ENCODE measurements around the gene SLC12A5. TPM values are rescaled to one million over a fixed set of nuclear protein-coding genes. Genes with fewer than 3 reads are reported as not detected.

Gene SLC12A5
- total and polyA plus RNA-seq, 7 donors = 0.29 TPM; not detected in 6

DNA sequence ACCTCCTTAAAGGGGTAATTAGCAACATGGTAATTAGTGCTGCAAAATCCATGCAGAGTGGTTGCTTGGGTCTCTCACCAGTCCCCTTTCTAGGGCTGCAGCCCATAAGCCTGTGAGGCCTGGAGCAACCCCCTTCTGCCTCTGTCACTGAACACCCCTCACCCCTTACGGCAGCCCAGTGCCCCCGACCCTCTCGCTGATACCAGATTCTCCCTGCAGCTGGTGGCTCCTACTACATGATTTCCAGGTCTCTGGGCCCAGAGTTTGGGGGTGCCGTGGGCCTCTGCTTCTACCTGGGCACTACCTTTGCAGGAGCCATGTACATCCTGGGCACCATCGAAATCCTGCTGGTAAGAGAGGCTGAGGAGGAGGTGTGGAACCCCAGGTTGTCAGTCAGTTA, 8.0 kb downstream of the SLC12A5 start:
- intact Hi-C loops (cut with DNase I) = no loop called here
- TF ChIP-seq, protein P1, sequence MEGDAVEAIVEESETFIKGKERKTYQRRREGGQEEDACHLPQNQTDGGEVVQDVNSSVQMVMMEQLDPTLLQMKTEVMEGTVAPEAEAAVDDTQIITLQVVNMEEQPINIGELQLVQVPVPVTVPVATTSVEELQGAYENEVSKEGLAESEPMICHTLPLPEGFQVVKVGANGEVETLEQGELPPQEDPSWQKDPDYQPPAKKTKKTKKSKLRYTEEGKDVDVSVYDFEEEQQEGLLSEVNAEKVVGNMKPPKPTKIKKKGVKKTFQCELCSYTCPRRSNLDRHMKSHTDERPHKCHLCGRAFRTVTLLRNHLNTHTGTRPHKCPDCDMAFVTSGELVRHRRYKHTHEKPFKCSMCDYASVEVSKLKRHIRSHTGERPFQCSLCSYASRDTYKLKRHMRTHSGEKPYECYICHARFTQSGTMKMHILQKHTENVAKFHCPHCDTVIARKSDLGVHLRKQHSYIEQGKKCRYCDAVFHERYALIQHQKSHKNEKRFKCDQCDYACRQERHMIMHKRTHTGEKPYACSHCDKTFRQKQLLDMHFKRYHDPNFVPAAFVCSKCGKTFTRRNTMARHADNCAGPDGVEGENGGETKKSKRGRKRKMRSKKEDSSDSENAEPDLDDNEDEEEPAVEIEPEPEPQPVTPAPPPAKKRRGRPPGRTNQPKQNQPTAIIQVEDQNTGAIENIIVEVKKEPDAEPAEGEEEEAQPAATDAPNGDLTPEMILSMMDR (IDR thresholded peaks at IDR 0.05) = no peak
- H3K27me3 ChIP-seq (ENCODE audit: insufficient read depth in 3 of 3, low read length in 2 of 3) = peaks cover 5 to 48% (median 10%) of the 10 kb centered on the region in 3 donors
- H3K4me1 ChIP-seq = no peaks in the 10 kb centered on the region
- ATAC-seq (no peak), DNase-seq (no peak)
- 59 to 75% (median 59%) methylated on average over 5 of the region's 5 CpGs for WGBS, 3 donors
- H3K4me3 ChIP-seq = no peak overlapping the region
- H3K36me3 ChIP-seq (ENCODE audit: insufficient read depth in 1 of 2, low read depth in 1 of 2) = no peaks in the 10 kb centered on the region
- no peaks in the 10 kb centered on the region for H3K9me3 ChIP-seq
- H3K27ac ChIP-seq = no peak overlapping the region

DNA sequence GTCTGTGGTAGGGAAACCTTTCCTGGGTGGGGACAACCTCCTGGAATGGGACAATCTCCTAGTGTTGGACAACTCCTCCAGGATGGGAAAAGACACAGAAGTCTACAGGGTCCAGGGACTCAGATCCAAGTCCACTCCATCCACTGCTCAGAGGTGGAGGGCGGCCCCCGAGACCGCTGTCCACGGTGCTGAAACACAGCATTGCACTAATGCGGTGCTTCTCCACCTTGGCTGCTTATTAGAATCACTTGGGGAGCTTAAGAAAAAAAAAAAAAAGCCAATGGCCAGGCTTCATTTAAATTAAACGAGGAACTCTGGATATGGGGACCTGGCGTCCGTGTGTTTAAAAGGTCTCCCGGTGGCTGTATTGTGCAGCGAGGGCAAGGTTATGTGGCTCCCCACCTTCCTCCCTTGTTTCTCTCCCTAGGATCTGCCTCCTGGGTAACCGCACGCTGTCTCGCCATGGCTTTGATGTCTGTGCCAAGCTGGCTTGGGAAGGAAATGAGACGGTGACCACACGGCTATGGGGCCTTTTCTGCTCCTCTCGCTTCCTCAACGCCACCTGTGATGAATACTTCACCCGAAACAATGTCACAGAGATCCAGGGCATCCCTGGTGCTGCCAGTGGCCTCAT, 12.0 kb downstream of the SLC12A5 start:
- H3K36me3 ChIP-seq (ENCODE audit: insufficient read depth in 1 of 2, low read depth in 1 of 2) = no peaks in the 10 kb centered on the region
- TF ChIP-seq, protein P1 (IDR thresholded peaks at IDR 0.05) = no peak
- ATAC-seq (no peak), DNase-seq (no peak)
- WGBS, 3 donors = 21 to 26% (median 24%) methylated on average over 18 of the region's 18 CpGs
- peaks cover 0 to 23% (median 4%) of the 10 kb centered on the region in 3 donors for H3K27me3 ChIP-seq (ENCODE audit: insufficient read depth in 3 of 3, low read length in 2 of 3)
- intact Hi-C loops (cut with DNase I) = no loop called here
- H3K4me3 ChIP-seq = no peak overlapping the region
- H3K9me3 ChIP-seq = no peaks in the 10 kb centered on the region
- H3K4me1 ChIP-seq = no peaks in the 10 kb centered on the region
- H3K27ac ChIP-seq = no peak overlapping the region

DNA sequence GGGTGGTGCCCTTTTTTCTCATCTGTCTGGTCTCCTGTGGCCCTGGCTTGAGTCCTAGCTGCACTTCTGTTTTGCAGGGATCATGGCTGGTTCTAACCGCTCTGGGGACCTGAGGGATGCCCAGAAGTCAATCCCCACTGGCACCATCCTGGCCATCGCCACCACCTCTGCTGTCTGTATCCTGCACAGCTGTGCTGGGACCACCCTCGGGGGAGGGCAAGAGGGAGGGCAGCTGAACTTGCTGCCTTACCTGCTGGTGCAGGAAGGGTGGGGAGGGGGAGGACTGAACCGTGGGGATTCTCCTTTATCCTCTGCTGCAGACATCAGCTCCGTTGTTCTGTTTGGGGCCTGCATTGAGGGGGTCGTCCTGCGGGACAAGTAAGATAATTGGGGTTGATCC, 14.5 kb downstream of the SLC12A5 start:
- DNase-seq = no peak
- 32 to 40% (median 37%) methylated on average over 7 of the region's 7 CpGs for WGBS, 3 donors
- Histone ChIP-seq H3K4me1 (no peaks in the 10 kb centered on the region), H3K27ac (no peak overlapping the region), H3K27me3 (ENCODE audit: insufficient read depth in 3 of 3, low read length in 2 of 3) (peaks cover 0 to 29% (median 4%) of the 10 kb centered on the region in 3 donors), H3K36me3 (ENCODE audit: insufficient read depth in 1 of 2, low read depth in 1 of 2) (no peaks in the 10 kb centered on the region), H3K4me3 (no peak overlapping the region), H3K9me3 (no peaks in the 10 kb centered on the region)
- TF ChIP-seq, protein P1 (IDR thresholded peaks at IDR 0.05) = no peak
- no peak for ATAC-seq
- intact Hi-C loops (cut with DNase I) = no loop called here

DNA sequence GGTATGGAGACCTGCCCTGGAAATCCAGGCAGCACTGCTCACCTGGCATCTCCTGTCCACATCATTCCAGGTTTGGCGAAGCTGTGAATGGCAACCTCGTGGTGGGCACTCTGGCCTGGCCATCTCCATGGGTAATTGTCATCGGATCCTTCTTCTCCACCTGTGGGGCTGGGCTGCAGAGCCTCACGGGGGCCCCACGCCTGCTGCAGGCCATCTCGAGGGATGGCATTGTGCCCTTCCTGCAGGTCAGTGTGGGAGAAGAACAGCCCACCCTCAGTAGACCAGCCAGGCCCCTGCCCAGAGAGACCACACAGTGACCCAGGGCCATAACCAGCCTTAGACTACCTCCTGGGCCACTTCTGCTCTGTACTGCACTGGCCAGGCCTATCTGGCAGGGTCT, 15.9 kb downstream of the SLC12A5 start:
- no peaks in the 10 kb centered on the region for H3K36me3 ChIP-seq (ENCODE audit: insufficient read depth in 1 of 2, low read depth in 1 of 2)
- peaks cover 0 to 29% (median 4%) of the 10 kb centered on the region in 3 donors for H3K27me3 ChIP-seq (ENCODE audit: insufficient read depth in 3 of 3, low read length in 2 of 3)
- H3K27ac ChIP-seq = no peak overlapping the region
- H3K4me3 ChIP-seq = no peak overlapping the region
- intact Hi-C loops (cut with DNase I) = no loop called here
- H3K4me1 ChIP-seq = no peaks in the 10 kb centered on the region
- TF ChIP-seq, protein P1 (IDR thresholded peaks at IDR 0.05) = no peak
- no peaks in the 10 kb centered on the region for H3K9me3 ChIP-seq
- DNase-seq = no peak
- 60 to 69% (median 66%) methylated on average over 6 of the region's 6 CpGs for WGBS, 3 donors
- no peak for ATAC-seq
